NCI-H2196 (cell line): ENCODE data around the gene SOX12.
A peak's percentile ranks its signal among the peaks of the same experiment; 100 is the strongest.

Experiments
- DNase-seq: peaks from one replicate; lab custom pipeline; 2025; ENCODE audit not compliant: unreplicated experiment; lab: John Stamatoyannopoulos, UW

SOX12 gene

DNA sequence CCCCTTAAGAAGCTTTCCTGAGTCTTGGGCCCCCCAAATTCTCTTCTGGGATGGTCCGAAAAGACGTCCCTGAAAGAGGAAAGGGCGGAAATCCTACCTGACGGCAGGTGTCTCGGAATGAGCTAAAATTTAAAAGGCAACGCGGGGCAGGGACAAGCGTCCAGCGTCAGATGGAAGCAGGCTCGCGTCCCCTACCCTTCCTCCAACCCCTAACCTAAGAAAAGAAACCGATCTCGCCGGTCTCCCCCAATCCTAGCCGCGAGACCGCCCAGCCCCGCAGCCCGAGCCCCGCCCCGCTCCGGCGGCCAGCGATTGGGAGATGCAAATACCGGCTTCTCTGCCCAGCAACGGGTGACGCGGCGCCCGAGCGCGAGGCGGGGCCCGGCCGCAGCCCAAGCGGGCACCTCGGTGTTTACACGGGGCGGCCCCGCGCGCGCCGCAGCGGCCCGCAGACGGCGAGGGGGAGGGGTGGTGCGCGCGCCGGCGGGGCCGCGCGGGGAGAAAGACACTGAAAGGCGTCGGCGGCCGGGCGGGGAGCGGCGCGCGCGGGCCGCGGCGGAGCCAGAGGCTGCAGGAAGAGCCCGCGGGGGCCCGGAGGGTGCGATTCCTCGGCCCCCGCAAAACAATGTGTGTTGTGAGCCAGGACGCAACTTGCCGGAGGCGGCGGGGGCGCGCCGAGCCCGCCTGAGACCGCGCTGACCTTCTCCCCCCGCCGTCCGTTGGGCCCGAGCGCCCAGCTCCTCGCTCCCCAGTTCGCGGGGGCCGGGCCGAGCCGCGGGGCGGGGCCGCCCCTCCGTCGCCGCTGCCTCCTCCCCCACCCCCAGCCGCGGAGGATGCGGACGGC lies at the start of gene SOX12:
Gene SOX12, plus strand, starts transcription at position 508 of the 844 bp plus-strand sequence. CDS start 373 bp downstream, outside the sequence.
- peak; percentile 96 for DNase-seq

DNA sequence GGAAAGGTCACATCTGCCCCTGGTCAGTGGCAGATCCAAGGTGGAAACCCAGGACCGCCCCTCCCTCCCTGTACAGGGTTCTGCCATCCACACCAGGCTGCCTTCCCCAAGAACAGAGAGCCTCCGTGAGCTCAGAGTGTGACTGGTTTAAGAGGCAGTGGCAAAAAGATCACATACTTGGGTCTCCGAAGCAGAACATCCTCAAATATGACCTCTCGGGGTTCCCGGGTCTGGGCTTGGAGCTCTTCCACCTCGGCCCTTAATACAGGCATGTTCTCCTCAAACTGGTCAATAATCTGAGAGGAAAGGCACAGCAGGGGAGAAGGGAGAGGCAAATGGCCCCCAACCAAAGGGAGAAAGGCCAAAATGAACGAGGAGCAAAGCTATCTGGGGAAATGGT lies 49.6 kb upstream of the SOX12 start:
- DNase-seq = no peak

DNA sequence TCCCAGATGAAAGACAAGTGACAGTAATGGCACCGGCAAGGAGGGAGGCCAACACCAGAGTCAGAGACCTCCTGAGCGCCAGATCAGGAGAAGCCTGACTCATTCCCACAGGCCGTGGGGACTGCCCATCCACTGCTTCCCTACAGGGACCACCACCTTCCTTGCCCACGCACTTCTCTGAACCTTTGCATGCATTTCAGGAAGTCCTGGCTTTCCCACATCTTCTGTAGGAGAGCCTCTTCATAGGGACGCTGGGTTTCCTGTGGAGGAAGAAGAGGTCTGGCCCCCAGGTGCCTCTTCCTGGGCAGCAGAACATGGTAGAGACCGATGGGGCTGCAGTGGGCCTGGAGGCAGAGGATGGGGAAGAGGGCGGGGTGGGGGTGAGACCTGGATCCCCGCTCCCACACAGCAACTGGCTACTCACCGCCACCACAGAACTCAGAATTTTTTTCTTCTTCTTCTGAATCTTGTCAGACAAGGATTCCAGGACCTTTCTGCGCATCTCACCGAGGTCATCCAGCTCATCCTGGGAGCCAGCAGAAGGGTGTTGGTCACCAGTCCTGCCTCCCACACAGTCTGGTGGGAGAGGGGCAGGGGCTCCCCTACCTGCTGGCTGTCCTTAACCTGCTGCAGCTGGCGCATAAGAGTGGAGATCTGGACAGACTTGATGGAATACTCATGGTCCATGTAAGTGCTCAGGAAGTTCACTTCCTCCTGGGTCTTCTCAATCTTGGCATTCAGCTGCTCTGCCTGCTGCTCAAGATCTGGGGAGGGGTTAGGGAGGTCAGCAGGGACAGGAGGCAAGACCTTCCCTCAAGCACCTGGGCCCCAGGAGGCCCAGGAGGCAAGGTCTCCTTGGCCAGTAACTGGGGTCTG lies 48.5 kb upstream of the SOX12 start:
- DNase-seq = no peak

DNA sequence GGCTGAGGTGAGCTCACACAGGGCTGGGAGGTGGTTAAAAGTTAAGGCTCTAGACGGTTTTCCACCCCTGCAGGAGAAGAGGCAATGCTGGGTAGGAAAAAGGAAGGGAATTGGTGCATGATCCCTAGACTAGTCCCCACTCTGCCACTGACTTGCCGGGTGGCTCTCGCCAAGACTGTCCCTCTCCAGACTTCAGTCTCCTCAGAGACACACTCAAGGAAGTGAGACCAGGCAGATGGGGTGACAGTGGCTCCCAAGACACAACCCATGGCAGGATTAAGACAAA lies 47.9 kb upstream of the SOX12 start:
- DNase-seq = no peak

DNA sequence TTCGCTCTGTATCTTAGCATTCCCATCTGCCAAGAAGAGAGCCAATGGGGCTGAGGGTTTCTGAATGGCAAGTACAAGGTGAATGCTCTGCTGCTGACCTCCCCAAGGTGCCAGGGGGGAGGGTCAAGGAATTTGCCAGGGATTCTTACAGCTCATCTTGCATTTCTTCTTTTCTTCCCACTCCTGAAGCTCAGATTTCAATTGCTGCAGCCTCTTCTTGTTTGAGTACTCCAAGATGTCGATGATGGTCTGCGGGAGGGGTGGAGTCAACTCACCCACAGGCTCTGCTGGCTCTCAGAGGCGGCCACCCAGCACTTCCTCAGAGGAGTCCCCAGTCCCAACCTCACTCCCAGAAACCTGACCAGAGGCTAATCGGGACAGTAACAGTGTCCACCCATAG lies 47.2 kb upstream of the SOX12 start:
- DNase-seq = no peak

DNA sequence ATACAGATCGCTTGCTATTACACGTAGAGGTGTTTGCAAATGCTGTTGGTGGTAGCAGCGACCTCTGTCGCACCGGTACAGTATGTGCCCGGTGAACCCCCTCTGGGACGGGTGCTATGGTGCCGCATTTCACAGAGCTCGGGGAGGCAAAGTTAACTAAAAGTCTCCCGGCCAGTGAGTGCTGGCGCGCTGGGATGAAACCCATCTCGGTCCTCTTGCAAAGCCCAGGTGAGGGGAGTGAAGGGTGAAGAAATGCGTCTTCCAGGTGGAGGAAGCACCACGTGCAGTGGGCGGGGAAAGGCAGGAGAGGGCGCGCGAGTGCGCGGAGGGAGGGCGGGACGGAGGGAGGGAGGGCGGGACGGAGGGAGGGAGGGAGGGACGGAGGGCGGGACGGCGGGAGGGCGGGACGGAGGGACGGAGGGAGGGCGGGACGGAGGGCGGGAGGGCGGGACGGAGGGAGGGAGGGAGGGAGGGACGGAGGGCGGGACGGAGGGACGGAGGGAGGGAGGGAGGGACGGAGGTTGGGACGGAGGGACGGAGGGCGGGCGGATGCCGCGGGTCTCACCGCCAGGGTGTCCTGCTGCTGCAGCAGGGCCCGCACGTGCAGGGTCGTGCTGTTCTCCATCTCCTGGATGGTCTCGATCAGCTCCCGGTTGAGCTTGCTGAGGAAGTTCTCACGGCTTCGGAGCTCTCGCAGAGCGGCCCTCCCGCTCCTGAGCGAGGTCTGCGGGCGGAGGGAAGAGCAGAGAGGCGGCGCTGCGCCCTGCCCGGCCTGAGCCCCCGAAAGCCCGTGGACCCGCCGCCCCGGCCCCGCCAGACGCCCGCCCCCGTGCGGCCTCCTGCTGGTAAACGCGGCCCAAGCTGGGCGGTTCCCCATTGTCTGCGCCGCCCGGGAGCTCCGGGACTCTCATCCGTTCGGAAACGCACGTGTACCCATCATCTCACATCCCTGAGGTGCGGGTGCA lies 46.5 kb upstream of the SOX12 start:
- DNase-seq = no peak

DNA sequence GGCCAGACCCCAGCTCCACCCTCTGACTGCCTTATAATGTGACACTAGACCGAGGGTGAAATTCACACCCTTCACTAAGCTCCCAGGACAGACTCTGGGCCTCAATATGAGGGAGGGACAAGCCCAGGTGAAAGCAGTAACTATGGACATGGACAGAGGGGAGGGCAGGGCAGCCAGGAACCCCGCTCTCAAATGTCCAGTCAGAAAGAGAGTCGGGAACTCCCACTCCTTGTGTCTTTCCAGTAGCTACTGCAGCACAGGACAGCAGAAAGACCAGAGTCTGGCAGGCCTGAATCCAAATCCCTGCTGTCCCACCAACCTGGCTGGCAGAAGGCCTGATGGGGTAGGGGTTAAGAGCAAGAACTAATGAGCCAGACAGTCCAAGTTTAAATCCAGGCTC lies 41.2 kb upstream of the SOX12 start:
- DNase-seq = no peak

DNA sequence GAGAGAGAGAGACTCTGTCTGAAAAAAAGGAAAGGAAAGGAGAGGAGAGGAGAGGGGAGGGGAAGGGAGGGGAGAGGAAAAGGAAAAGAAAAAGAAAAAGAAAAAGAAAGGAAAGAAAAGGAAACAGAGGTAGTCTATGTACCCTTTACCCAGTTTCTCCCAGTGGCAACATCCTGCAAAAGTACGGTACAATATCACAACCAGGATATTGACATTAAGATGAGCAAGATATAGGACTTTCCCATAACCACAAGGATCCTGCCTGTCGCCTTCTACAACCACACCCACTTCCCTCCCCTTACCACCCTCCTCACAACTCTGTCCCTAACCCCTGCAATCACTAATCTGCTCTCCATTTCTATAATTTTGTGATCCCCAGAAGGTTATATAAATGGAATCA lies 38.8 kb upstream of the SOX12 start:
- no peak for DNase-seq

DNA sequence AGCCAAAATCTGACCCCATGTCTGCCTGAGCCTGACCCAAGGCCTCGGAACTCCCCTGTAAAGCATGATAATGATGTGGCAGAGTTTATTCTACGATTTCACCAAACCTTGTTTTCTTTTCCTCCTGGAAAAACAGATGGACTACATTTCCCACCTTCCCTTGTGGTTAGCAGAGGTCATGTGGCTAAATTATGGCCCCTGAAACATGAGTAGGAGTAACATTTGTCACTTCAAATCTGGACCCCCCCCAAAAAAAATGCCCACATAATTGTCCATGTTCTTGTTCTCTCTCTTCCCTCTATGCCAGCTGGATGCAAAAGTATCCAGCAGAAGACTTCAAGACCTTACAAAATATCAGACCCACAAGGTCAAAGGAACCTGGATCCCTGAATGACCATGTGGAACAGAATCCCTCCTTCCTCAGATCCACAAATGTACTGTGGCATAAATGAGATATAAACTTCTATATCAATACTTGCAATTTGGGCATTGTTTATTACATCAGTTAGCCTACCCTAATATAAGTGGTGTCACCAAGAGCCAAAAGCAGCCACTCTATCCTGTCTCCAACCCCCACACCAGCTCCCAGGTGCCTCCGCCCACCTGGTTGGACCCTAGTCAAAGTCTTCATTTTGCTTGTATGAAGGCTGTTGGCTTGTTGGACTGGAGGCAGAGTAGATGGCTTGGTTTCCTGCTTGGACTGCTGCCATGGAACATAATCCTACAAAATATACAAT lies 36.2 kb upstream of the SOX12 start:
- peak; percentile 14 for DNase-seq

DNA sequence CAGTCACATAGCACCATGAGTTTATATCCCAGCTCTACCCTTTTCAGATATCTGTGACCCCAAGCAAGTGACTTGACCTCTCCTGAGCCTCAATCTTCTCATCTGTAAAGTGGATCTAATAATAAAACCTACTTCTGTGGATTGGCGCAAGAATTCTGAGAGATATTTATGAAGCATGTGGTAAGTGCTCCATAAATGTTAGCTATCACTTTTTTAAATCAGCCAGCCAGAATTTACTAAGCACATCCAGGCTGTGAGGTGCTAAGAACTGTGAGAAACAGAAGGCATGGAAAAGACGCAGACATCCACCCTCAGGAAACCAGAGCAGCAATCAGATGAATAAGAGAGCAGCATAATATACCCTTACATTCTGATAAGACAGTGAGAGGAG lies 35.7 kb upstream of the SOX12 start:
- no peak for DNase-seq

DNA sequence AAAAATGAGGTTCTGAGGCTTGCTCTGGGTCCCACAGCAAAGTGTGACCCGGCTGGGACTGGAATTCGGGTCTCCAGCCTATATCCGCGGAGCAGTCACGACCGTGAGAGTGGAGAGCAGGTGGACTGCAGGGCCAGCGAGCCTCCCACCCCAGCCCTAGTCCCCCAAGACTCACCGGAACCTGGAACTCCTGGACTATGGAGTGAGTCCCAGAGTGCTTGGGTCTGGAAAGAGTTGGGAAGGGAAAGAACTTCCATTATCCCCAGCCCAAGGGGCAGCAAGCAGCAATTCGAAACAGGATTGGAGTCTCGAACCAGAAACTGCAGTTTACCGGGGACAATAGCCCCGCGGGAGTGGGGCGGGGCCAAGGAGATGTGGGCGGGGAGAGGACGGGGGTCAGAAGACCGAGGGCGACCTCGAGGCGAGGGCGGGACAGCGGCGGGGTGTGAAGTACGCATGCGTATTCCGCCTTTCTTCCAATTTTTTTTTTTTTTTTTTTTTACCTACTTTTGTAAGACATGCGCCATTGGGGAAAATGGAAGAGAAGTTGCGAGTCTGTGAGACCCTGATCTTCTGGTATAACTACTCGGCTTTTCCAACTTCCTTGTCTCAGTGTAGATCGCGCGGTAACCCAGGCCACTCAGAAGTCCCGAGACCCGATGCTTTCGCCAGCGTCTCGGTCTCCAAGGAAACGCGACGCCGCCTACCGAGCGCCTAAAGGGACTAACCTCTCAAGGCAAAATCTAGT lies 35.1 kb upstream of the SOX12 start, which contains the start of gene C20orf96:
Gene C20orf96, minus strand, starts transcription at position 667 of the 748 bp plus-strand sequence. Its CDS starts 140 bp downstream, at position 527.
- peak; percentile 93 for DNase-seq

DNA sequence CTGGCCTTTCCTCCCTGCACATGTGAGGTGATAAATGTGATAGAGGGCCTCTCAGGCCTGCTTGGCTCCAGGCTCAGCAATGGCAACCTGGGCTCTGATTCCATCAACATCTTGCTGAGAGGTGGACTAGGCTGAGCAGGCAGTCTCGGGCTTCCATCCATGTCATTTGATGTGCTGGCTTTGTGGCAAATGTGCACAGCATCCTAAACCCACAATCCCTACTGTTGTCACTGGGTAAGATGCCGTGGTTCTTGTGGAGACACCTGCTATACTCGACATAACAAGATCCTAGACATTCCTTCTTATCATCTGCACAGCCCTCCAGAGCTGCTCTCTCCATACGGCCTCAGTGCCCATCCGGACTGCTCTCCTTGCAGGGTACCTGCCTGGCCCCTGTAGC lies 30.8 kb upstream of the SOX12 start:
- no peak for DNase-seq

DNA sequence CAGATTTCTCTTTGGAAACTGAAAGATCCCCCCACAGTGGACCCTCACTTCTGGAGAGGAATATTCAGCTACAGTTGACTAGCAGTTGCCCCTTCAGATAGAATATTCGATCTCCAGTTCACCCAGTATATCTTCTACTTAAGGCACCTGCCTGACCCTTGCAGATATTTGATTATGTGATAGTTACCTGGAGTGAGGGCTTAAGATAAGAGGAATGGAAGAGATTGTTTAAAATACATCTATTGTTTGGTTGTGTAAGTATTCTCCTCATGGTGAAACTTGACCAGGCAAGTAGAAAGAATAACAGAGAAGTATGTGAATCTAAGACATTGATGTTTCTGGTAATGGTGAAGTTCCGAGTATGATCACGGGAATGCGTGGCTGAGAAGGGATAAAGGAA lies 29.5 kb upstream of the SOX12 start:
- DNase-seq = no peak

DNA sequence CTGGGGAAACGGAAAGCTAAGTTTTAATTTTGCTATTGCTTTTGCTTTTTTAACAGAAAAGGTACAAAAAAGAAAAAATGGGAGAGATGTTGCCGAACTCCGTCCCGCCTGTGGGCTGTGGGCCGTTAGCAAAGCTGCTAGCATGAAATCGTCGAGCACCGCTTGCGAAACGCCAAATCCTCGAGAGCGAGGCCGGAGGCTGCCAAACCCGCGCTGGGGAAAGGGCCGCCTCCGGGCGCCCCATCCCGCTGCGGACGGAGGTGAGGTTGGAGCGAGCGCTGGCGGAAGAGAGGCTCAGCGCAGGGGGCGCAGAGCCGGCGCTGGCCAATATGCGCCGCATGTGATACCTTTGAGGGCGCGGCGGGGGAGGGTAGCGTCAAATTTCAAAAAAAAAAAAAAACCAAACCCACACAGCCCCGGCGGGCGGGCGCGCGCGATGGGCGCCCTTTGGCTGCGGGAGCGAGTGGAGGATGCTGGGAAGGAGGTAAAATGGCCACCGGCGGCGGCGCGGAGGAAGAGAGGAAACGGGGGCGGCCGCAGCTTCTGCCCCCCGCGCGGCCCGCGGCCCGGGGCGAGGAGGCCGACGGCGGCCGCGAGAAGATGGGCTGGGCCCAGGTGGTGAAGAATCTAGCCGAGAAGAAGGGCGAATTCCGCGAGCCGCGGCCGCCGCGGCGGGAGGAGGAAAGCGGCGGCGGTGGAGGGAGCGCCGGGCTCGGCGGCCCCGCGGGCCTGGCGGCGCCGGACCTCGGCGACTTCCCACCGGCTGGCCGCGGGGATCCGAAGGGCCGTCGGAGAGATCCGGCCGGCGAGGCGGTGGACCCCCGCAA lies 28.0 kb upstream of the SOX12 start, which contains the start of gene ZCCHC3:
Gene ZCCHC3, plus strand, starts transcription at position 473 of the 827 bp plus-strand sequence. Its CDS starts 17 bp downstream, at position 490.
- peak; percentile 92 for DNase-seq

DNA sequence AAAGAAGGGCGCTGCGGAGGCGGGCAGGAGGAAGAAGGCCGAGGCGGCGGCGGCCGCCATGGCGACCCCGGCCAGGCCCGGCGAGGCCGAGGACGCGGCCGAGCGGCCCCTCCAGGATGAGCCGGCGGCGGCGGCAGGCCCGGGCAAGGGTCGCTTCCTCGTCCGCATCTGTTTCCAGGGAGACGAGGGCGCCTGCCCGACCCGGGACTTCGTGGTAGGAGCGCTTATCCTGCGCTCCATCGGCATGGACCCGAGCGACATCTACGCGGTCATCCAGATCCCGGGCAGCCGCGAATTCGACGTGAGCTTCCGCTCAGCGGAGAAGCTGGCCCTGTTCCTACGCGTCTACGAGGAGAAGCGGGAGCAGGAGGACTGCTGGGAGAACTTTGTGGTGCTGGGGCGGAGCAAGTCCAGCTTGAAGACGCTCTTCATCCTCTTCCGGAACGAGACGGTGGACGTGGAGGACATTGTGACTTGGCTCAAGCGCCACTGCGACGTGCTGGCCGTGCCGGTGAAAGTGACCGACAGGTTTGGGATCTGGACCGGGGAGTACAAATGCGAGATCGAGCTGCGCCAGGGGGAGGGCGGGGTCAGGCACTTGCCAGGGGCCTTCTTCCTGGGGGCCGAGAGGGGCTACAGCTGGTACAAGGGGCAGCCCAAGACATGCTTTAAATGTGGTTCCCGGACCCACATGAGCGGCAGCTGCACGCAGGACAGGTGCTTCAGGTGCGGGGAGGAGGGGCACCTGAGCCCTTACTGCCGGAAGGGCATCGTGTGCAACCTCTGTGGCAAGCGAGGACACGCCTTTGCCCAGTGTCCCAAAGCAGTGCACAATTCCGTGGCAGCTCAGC lies 27.2 kb upstream of the SOX12 start:
- DNase-seq = peak; percentile 66

DNA sequence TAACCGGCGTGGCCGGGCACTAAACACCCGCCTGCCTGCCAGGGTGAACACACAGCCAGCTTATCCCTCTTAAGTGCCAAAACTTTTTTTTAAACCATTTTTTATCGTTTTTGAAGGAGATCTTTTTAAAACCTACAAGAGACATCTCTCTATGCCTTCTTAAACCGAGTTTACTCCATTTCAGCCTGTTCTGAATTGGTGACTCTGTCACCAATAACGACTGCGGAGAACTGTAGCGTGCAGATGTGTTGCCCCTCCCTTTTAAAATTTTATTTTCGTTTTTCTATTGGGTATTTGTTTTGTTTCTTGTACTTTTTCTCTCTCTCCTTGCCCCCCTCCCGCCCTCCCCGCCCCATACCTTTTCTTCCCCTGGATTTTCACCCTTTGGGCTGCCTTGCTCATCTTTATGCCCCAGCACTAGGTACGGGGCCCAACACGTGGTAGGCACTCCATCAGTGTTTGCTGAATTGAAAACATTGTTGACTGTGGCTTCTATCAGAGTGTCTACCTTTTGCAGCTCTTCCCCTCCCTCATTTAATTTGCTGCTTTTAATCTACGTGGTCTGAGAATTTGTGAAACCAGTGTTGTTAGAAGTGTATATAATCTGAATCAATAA lies 26.5 kb upstream of the SOX12 start:
- DNase-seq = no peak

DNA sequence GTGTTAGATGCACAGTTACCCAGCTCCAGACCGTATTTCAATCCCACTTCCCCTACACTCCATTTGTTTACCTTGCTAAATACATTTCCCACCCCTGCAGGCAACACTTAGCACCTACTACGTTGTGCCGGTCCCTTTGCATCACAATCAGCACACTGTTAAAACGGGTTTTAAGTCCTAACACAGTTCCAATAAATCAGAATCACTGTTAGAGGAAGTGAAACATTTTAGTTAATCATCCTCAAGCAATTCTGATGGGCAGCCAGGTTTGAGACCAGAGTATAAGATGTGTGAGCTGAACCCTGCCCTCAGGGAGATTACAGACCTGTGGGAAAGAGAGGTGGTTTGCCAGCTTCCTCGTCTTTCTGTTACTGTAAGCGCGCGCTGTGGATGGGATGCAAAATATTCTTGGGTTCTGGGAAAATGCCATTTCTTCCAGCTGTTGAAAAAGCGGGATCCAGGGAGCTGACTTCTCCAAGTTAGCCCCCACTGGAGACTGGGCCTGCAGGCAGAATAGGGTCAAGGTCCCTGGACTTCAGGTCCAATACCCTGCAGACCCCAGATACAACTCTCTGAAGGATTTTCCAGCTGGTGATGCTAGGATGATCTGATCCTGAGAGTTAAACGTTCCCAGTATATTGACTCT lies 24.9 kb upstream of the SOX12 start:
- no peak for DNase-seq
